HepG2 (cell line): ENCODE results near the gene ARL15. TPM values are rescaled to one million over a fixed set of nuclear protein-coding genes. Genes with fewer than 3 reads are reported as not detected.

Experiments
- ATAC-seq: fragments of 200-7000 bp; cut with Tn5 transposase; 3 replicates; pipeline ENCODE4 v1.9.1; 2020; ENCODE audit warnings: mild to moderate bottlenecking, moderate library complexity
- BruUV-seq: library from RNA; stranded (reverse); fragments of 400-500 nt; replicated peaks from 2 replicates; lab custom pipeline; 2021; lab: Mats Ljungman, UMichigan
- CTCF ChIA-PET: fragments of 300-600 bp; formaldehyde crosslinking; extraction: SDS; loops from one replicate; lab custom pipeline; 2021; ENCODE audit warnings: low total read pairs, inconsistent platforms, low intra/inter-chr PET ratio; lab: Yijun Ruan, JAX
- POLR2A ChIA-PET: fragments of 350-600 bp; sonication (Branson Sonifier 250); formaldehyde crosslinking; loops from one replicate; lab custom pipeline; 2020; ENCODE audit warnings: antibody characterized with exemption, inconsistent platforms; lab: Yijun Ruan, JAX
- DNase-seq: peaks from one replicate; pipeline ENCODE4 v3.0.0-alpha.2; 2015; ENCODE audit warnings: low spot score
- FAIRE-seq: peaks from 3 replicates; lab custom pipeline; 2011; peaks lifted over from hg19 to GRCh38; lab: Jason Lieb, UNC
- H2AFZ ChIP-seq: one replicate; pipeline ENCODE4 v1.6.1; 2011; ENCODE audit warnings: low read length, inconsistent platforms
- H3K27ac ChIP-seq: fragments of 300-600 bp; 3 replicates; pipeline ENCODE4 v1.8.0; 2011; ENCODE audit warnings: mixed run types, mild to moderate bottlenecking, mixed read lengths, low read length, inconsistent platforms; ENCODE audit not compliant: insufficient read depth; ENCODE audit errors: extremely low read length
- H3K27me3 ChIP-seq, 2 experiments: fragments of 200-600 bp in 1 of 2; 2 replicates in 1 of 2; 3 replicates in 1 of 2; pipeline versions ENCODE4 v1.6.0 to v1.8.0; 2011; ENCODE audit warnings: low read length in 2 of 2, mild to moderate bottlenecking in 2 of 2, moderate library complexity in 2 of 2, inconsistent platforms in 1 of 2; ENCODE audit not compliant: insufficient read depth in 2 of 2, control insufficient read depth in 1 of 2
- H3K36me3 ChIP-seq, 2 experiments: fragments of 200-600 bp in 1 of 2; replicated peaks in 1 of 2; 2 replicates in 1 of 2; 3 replicates in 1 of 2; pipeline versions ENCODE4 v1.5.1 to v1.8.0; 2011; ENCODE audit warnings: low read length in 2 of 2, inconsistent platforms in 1 of 2; ENCODE audit not compliant: insufficient read depth in 2 of 2, control insufficient read depth in 1 of 2
- H3K4me1 ChIP-seq: 2 replicates; pipeline ENCODE4 v1.5.1; 2012; ENCODE audit warnings: low read length, inconsistent platforms; ENCODE audit not compliant: insufficient read depth
- H3K4me2 ChIP-seq: 2 replicates; pipeline ENCODE4 v1.6.0; 2011; ENCODE audit warnings: low read depth, low read length, inconsistent platforms
- H3K4me3 ChIP-seq, 3 experiments: fragments of 200-600 bp in 1 of 3; sonication (generic), shearing (Covaris generic) in 1 of 3; replicated peaks in 1 of 3; 2 replicates each; pipeline ENCODE4 v1.5.1; 2011 to 2016; ENCODE audit warnings: low read length in 3 of 3, inconsistent platforms in 2 of 3, low read depth in 2 of 3, mild to moderate bottlenecking in 2 of 3, control low read depth in 1 of 3, mixed read lengths in 1 of 3; ENCODE audit not compliant: insufficient read depth in 1 of 3
- H3K79me2 ChIP-seq: one replicate; pipeline ENCODE4 v1.6.1; 2011; ENCODE audit warnings: low read length, inconsistent platforms; ENCODE audit not compliant: insufficient read depth
- H3K9ac ChIP-seq: 2 replicates; pipeline ENCODE4 v1.6.0; 2011; ENCODE audit warnings: mild to moderate bottlenecking, low read depth, low read length, inconsistent platforms; ENCODE audit not compliant: insufficient read depth
- H3K9me3 ChIP-seq: 2 replicates; pipeline ENCODE4 v1.5.1; 2012; ENCODE audit warnings: mild to moderate bottlenecking, low read length
- H4K20me1 ChIP-seq: 2 replicates; pipeline ENCODE4 v1.6.0; 2011; ENCODE audit warnings: inconsistent platforms, mild to moderate bottlenecking, low read length, moderate library complexity; ENCODE audit not compliant: insufficient read depth
- CTCF ChIP-seq: sonication (generic); formaldehyde crosslinking; IDR thresholded peaks from 2 replicates; pipeline ENCODE4 v1.5.0; 2020; ENCODE audit warnings: mild to moderate bottlenecking, missing genetic modification reagents, moderate library complexity
- LRRFIP1 ChIP-seq: sonication (generic); formaldehyde crosslinking; conservative IDR thresholded peaks from 2 replicates; pipeline ENCODE4 v1.4.0; 2020; ENCODE audit warnings: missing genetic modification reagents
- MTF1 ChIP-seq: sonication (generic); formaldehyde crosslinking; IDR thresholded peaks from 2 replicates; pipeline ENCODE4 v1.5.0; 2020; ENCODE audit warnings: missing genetic modification reagents
- RAD21 ChIP-seq: fragments of 450-650 bp; formaldehyde crosslinking; IDR thresholded peaks from 2 replicates; pipeline ENCODE4 v1.5.0; 2020; ENCODE audit warnings: mild to moderate bottlenecking
- SMC3 ChIP-seq: IDR thresholded peaks from 2 replicates; pipeline ENCODE4 v1.6.1; 2011; ENCODE audit warnings: low read length, improper control_type of control experiment
- STAG1 ChIP-seq: sonication (generic); formaldehyde crosslinking; IDR thresholded peaks from 2 replicates; pipeline ENCODE4 v1.4.0; 2020; ENCODE audit warnings: missing genetic modification reagents
- TCF7L2 ChIP-seq: IDR thresholded peaks from 2 replicates; pipeline ENCODE4 v1.6.1; 2011; ENCODE audit warnings: mild to moderate bottlenecking, low read depth, low read length, moderate library complexity
- ZNF724P ChIP-seq: sonication (generic); formaldehyde crosslinking; IDR thresholded peaks from 2 replicates; pipeline ENCODE4 v1.8.0; 2022; ENCODE audit warnings: missing genetic modification reagents, borderline replicate concordance
- WGBS: methylation state at CpG from one replicate; pipeline ENCODE4 v1.1.6; 2017; ENCODE audit warnings: low lambda C conversion rate; 5-methylcytosine and 5-hydroxymethylcytosine counted together
- in situ Hi-C: cut with HindIII; loops from 2 replicates; pipeline ENCODE4 v1.10.0; 2017; ENCODE audit warnings: low pct_unique_long_range_greater_than_20kb; ENCODE audit not compliant: extremely low pct_ligation_motif_present
- intact Hi-C: fragments of 100-400 bp; cut with micrococcal nuclease; formaldehyde crosslinking; loops from one replicate; pipeline ENCODE4 v1.10.0; 2022; ENCODE audit not compliant: unreplicated experiment
- polyA plus RNA-seq, 8 experiments: library from polyadenylated mRNA; depleted of rRNA in 3 of 8; stranded (reverse) in 7 of 8; unstranded in 1 of 8; fragments of >200 nt; fragmentation: Illumina TruSeq in 4 of 8; extraction: Trizol in 4 of 8; gene quantifications; 2 replicates each; pipeline versions ENCODE4 v1.2.1 to v1.2.3, GENCODE V29; 2011 to 2016; ENCODE audit warnings: low read depth in 4 of 8, missing spikeins in 1 of 8, mixed read lengths in 1 of 8; ENCODE audit not compliant: insufficient read depth in 1 of 8
- total RNA-seq, 5 experiments: library from RNA; depleted of rRNA; stranded (reverse); fragments of >200 nt; fragmentation: Illumina TruSeq; extraction: Trizol; gene quantifications; 2 replicates each; pipeline ENCODE4 v1.2.3, GENCODE V29; 2016; ENCODE audit warnings: low read depth in 1 of 5

Gene ARL15
- total and polyA plus RNA-seq, 2 of the 13 experiments (the other 11 are each of a cell fraction or from before 2014, with no cell fraction given): 2.5 to 7.7 TPM

GRCh38 chr5:54217826-54218503 is 92.4 kb downstream of the ARL15 start:
- Histone ChIP-seq H3K27ac (no peak overlapping the region), H2AFZ (no peak overlapping the region), H3K36me3 (no peaks in the 10 kb centered on the region), H3K79me2 (no peaks in the 10 kb centered on the region), H3K27me3 (no peaks in the 10 kb centered on the region; a peak in 1 of 5 replicates), H3K9me3 (no peaks in the 10 kb centered on the region), H3K9ac (no peak overlapping the region), H3K4me3 (no peak overlapping the region), H3K4me2 (no peak overlapping the region), H3K4me1 (no peaks in the 10 kb centered on the region), H4K20me1 (no peaks in the 10 kb centered on the region)
- in situ Hi-C loops: loop anchor here (5.0 to 10.0 kb wide), 2 partner anchors 791 to 953 kb away; no protein-coding TSS in a partner anchor
- CTCF ChIA-PET: interaction anchor here (0.6 to 2.3 kb wide), 4 partner anchors 792 to 1047 kb away, joined by 3 to 13 read pairs (median 6); no protein-coding TSS in a partner anchor
- DNase-seq (peak; percentile 37), ATAC-seq (peak; percentile 72), FAIRE-seq (peak; percentile 77)
- BruUV-seq: no TSS peak
- peak; percentile 76 for TF ChIP-seq CTCF (CRISPR knock-in tag)
- no peak for TF ChIP-seq MTF1 (CRISPR knock-in tag)
- TF ChIP-seq TCF7L2: no peak
- TF ChIP-seq ZNF724P: no peak
- TF ChIP-seq RAD21 (CRISPR knock-in tag): 0 out of 2 replicates have a peak, but pooled peaks have one; percentile 43
- TF ChIP-seq LRRFIP1: no peak
- TF ChIP-seq STAG1 (CRISPR knock-in tag): peak; percentile 87
- peak; percentile 68 for TF ChIP-seq SMC3
- intact Hi-C loops: loop anchor here (1.0 to 10.0 kb wide), 4 partner anchors 153 to 1047 kb away; no protein-coding TSS in a partner anchor
- POLR2A ChIA-PET: no interaction called here
- WGBS: 60% methylated on average over 8 of the region's 8 CpGs
